Lung (tissue), 12 donors: ENCODE measurements around the gene SEMA3C. TPM values are rescaled to one million over a fixed set of nuclear protein-coding genes. Genes with fewer than 3 reads are reported as not detected.

ENCODE experiments used
- ATAC-seq: fragments of 200-7000 bp; cut with Tn5 transposase; one replicate; pipeline ENCODE4 v1.9.1; 2020; ENCODE audit warnings: moderate number of reproducible peaks; ENCODE audit not compliant: insufficient read depth, low FRiP score
- DNase-seq, 3 donors: peaks; one replicate each; pipeline ENCODE4 v3.0.0-alpha.2; 2013 to 2017
- H3K27ac ChIP-seq, 2 donors: one replicate each; pipeline ENCODE4 v1.5.1; 2013; ENCODE audit warnings: mild to moderate bottlenecking in 2 of 2, moderate library complexity in 2 of 2, control low read depth in 1 of 2, inconsistent platforms in 1 of 2, low read depth in 1 of 2, low read length in 1 of 2
- H3K27me3 ChIP-seq, 3 donors: one replicate each; pipeline ENCODE4 v1.5.1; 2013; ENCODE audit warnings: low read length in 2 of 3; ENCODE audit not compliant: control insufficient read depth in 3 of 3, insufficient read depth in 3 of 3
- H3K36me3 ChIP-seq, 4 donors: one replicate each; pipeline ENCODE4 v1.5.1; 2013; ENCODE audit warnings: low read length in 4 of 4, mild to moderate bottlenecking in 1 of 4, moderate library complexity in 1 of 4; ENCODE audit not compliant: control insufficient read depth in 4 of 4, insufficient read depth in 4 of 4
- H3K4me1 ChIP-seq, 5 donors: one replicate each; pipeline ENCODE4 v1.5.1; 2013; ENCODE audit warnings: low read length in 5 of 5, mild to moderate bottlenecking in 2 of 5, moderate library complexity in 1 of 5; ENCODE audit not compliant: control insufficient read depth in 5 of 5, insufficient read depth in 5 of 5
- H3K4me3 ChIP-seq: one replicate; pipeline ENCODE4 v1.5.1; 2013; ENCODE audit warnings: mild to moderate bottlenecking, control low read depth, moderate library complexity
- H3K9ac ChIP-seq, 2 donors: one replicate each; pipeline ENCODE4 v1.5.1; 2013; ENCODE audit warnings: low read length in 2 of 2, control low read depth in 1 of 2; ENCODE audit not compliant: insufficient read depth in 1 of 2
- H3K9me3 ChIP-seq, 4 donors: one replicate each; pipeline ENCODE4 v1.5.1; 2013; ENCODE audit warnings: low read length in 3 of 4, mild to moderate bottlenecking in 1 of 4, moderate library complexity in 1 of 4; ENCODE audit not compliant: control insufficient read depth in 4 of 4, insufficient read depth in 3 of 4
- WGBS, 2 donors: extraction: QIAGEN DNeasy Blood & Tissue Kit; methylation state at CpG; one replicate each; pipeline ENCODE4 v1.1.7; 2013; 5-methylcytosine and 5-hydroxymethylcytosine counted together
- polyA plus RNA-seq, 2 donors: library from polyadenylated mRNA; stranded (reverse); fragments of 200-250 nt; gene quantifications; one replicate each; pipeline ENCODE4 v1.2.1, GENCODE V29; 2013
- total RNA-seq, 2 donors: library from RNA; depleted of rRNA in 1 of 2; stranded (reverse); fragments of >200 nt in 1 of 2; gene quantifications; one replicate each; pipeline ENCODE4 v1.2.1, GENCODE V29; 2014 to 2021
- TF ChIP-seq, protein P1 (sequence below): IDR thresholded peaks from 2 replicates; pipeline ENCODE4 v1.5.1; 2012; ENCODE audit warnings: mild to moderate bottlenecking; ENCODE audit errors: control extremely low read depth, extremely low read depth
- donor health status: control.
- donor health status: control.
- donor health status: Bipolar disorder and iron deficiency.
- donor health status: healthy.
- donor health status: DM: yes; HTN: yes; CAD: no.

The SEMA3C gene
- total and polyA plus RNA-seq, 4 donors: 6.9 to 87.2 (median 33.7) TPM

DNA sequence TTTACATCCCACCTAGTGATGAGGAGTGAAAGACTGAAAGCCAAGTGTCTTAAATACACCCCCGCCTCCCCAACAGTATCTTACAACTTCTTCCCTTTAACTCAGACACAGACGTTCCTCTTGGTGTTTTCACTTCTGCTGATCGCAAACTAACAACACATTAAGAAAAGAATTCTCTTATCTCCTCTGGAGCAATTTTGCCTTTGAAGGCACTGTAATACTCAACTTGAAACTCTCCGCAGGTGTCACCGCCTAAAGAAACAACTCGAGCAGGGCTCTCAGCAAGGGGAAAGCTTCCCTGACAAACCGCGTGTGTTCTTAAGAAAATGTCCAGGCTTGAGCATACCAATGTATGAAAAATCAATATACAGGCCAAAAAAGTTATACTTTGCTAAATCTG is 452 bp downstream of the SEMA3C start:
- peak overlapping the region; percentile 38 for H3K4me3 ChIP-seq
- WGBS, 2 donors: 5 to 7% methylated on average over 8 of the region's 8 CpGs
- H3K27ac ChIP-seq: peak overlapping the region; percentile 66 to 96
- ATAC-seq (no peak), DNase-seq (peak in 1 of 3 donors; percentile 55)
- TF ChIP-seq, protein P1, sequence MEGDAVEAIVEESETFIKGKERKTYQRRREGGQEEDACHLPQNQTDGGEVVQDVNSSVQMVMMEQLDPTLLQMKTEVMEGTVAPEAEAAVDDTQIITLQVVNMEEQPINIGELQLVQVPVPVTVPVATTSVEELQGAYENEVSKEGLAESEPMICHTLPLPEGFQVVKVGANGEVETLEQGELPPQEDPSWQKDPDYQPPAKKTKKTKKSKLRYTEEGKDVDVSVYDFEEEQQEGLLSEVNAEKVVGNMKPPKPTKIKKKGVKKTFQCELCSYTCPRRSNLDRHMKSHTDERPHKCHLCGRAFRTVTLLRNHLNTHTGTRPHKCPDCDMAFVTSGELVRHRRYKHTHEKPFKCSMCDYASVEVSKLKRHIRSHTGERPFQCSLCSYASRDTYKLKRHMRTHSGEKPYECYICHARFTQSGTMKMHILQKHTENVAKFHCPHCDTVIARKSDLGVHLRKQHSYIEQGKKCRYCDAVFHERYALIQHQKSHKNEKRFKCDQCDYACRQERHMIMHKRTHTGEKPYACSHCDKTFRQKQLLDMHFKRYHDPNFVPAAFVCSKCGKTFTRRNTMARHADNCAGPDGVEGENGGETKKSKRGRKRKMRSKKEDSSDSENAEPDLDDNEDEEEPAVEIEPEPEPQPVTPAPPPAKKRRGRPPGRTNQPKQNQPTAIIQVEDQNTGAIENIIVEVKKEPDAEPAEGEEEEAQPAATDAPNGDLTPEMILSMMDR: no peak
- H3K4me1 ChIP-seq: peaks cover 0 to 8% (median 0%) of the 10 kb centered on the region in 5 donors
- no peaks in the 10 kb centered on the region for H3K9me3 ChIP-seq
- no peaks in the 10 kb centered on the region for H3K27me3 ChIP-seq
- peak overlapping the region; percentile 53 to 75 for H3K9ac ChIP-seq
- H3K36me3 ChIP-seq: no peaks in the 10 kb centered on the region

DNA sequence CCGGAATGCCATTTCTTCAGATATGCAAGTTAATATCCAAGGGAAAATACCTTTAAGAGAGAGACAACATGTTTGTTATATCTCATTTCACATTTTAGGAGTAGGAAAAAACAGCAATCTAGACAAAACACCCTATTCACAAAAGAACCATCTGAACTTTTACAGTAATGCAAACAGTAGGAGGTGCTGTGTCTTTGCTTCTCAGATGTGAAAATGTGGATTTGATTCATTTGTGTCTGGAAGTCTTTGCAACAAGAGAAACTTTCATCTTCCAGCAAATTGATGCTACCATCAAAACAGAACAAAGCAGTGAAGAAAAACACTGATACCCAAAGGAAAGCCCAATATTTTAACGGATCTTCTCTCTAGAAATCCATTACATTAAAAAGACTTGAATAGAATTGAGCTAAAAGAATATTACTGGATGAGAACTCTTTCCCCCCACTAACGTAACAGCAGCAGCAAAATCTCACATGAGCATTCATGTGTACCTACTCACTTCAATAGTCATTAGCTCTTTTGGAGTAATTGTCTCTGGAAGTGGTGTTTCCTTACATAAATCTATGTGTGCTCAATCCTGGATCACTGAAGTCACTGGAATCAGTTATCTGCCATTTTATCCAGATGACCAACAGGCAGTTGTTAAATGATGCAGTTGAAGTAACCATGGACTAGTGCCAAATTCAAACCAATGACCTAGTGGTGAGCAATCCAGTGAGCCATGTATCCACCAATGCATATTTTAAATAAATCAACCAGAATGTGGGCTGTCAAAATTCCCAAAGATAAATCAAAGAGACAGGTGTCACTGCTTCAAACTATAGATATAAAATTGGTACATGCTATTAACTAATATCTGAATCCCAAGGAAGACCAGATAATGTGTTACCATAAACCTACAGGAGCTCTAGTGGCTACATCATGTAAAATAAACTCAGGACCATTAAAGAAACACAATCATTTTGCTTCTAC is 1.8 kb downstream of the SEMA3C start:
- Histone ChIP-seq H3K4me1 (peaks cover 0 to 8% (median 0%) of the 10 kb centered on the region in 5 donors), H3K9me3 (no peaks in the 10 kb centered on the region), H3K9ac (no peak overlapping the region), H3K36me3 (no peaks in the 10 kb centered on the region), H3K27ac (no peak overlapping the region), H3K4me3 (no peak overlapping the region), H3K27me3 (no peaks in the 10 kb centered on the region)
- TF ChIP-seq, protein P1: no peak
- ATAC-seq: no peak
- peak in 2 of 3 donors; percentile 54 to 67 for DNase-seq
- 66 to 84% methylated on average over 3 of the region's 3 CpGs for WGBS, 2 donors

DNA sequence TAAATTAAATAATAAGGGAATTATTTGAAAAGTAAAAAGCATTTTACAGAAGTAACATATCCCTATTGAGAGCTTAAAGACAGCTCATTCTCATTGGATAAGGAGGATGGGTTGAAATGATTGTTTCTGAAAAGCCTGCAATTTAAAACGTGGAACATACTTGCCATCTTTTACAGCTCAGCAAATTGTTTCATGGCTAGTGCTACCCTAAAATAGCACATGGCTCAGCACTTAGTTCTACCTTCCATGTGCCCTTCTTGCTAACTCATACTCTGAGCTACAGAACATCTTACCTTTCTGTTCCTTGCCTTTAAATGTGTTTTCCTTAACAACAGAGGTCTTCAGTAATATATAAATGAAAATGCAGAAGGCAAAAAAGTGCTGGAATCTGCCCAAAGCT is 8.6 kb downstream of the SEMA3C start:
- Histone ChIP-seq H3K9me3 (no peaks in the 10 kb centered on the region), H3K36me3 (no peaks in the 10 kb centered on the region), H3K9ac (no peak overlapping the region), H3K4me1 (peaks cover 0 to 23% (median 0%) of the 10 kb centered on the region in 5 donors), H3K27ac (peak overlapping the region in 1 of 2 donors; percentile 33), H3K27me3 (no peaks in the 10 kb centered on the region), H3K4me3 (no peak overlapping the region)
- TF ChIP-seq, protein P1: no peak
- 73 to 86% methylated on average over 1 of the region's 1 CpG for WGBS, 2 donors
- ATAC-seq (no peak), DNase-seq (peak in 1 of 3 donors; percentile 44)
